HepG2 (cell line): Measurements from ENCODE around the gene ZBTB25. TPM values are rescaled to one million over a fixed set of nuclear protein-coding genes. Genes with fewer than 3 reads are reported as not detected.

Source experiments
- ARNT2 ChIP-seq: sonication (generic); formaldehyde crosslinking; IDR thresholded peaks from 2 replicates; pipeline ENCODE4 v1.8.0; 2022; ENCODE audit warnings: mild to moderate bottlenecking, low read depth, missing genetic modification reagents, moderate library complexity
- DRAP1 ChIP-seq: IDR thresholded peaks from 2 replicates; pipeline ENCODE4 v1.6.1; 2016; ENCODE audit warnings: missing genetic modification reagents, missing compliant biosample characterization
- ELF4 ChIP-seq: sonication (generic); formaldehyde crosslinking; IDR thresholded peaks from 2 replicates; pipeline ENCODE4 v1.5.0; 2020; ENCODE audit warnings: missing genetic modification reagents, mild to moderate bottlenecking, moderate library complexity, borderline replicate concordance
- GTF2F1 ChIP-seq: fragments of 150-350 bp; IDR thresholded peaks from 2 replicates; pipeline ENCODE4 v1.6.1; 2014; ENCODE audit warnings: low read length
- KAT7 ChIP-seq: IDR thresholded peaks from 2 replicates; pipeline ENCODE4 v1.6.1; 2018; ENCODE audit warnings: borderline replicate concordance, missing compliant biosample characterization
- KLF9 ChIP-seq: IDR thresholded peaks from 2 replicates; pipeline ENCODE4 v1.6.1; 2016; ENCODE audit warnings: low read depth
- MLLT10 ChIP-seq: sonication (generic); formaldehyde crosslinking; IDR thresholded peaks from 2 replicates; pipeline ENCODE4 v1.4.0; 2020; ENCODE audit warnings: missing genetic modification reagents
- MXD1 ChIP-seq: sonication (generic); formaldehyde crosslinking; IDR thresholded peaks from 2 replicates; pipeline ENCODE4 v1.4.0; 2020; ENCODE audit warnings: mild to moderate bottlenecking, missing genetic modification reagents
- SIN3B ChIP-seq: fragments of 150-350 bp; IDR thresholded peaks from 2 replicates; pipeline ENCODE4 v1.6.1; 2014; ENCODE audit warnings: low read length
- SNAPC5 ChIP-seq: sonication (generic); formaldehyde crosslinking; IDR thresholded peaks from 2 replicates; pipeline ENCODE4 v1.8.1; 2023; ENCODE audit warnings: mild to moderate bottlenecking, missing genetic modification reagents, borderline replicate concordance
- SRSF4 ChIP-seq: fragments of 200-400 bp; formaldehyde crosslinking; IDR thresholded peaks from one replicate; pipeline ENCODE4 v1.6.1; 2018; ENCODE audit warnings: mild to moderate bottlenecking, low read depth, low read length, moderate library complexity; ENCODE audit not compliant: poor library complexity, severe bottlenecking
- STAT6 ChIP-seq: sonication (generic); formaldehyde crosslinking; IDR thresholded peaks from 2 replicates; pipeline ENCODE4 v1.4.0; 2020; ENCODE audit warnings: missing genetic modification reagents, mild to moderate bottlenecking, borderline replicate concordance
- THAP7 ChIP-seq: sonication (generic); formaldehyde crosslinking; IDR thresholded peaks from 2 replicates; pipeline ENCODE4 v1.8.1; 2023; ENCODE audit warnings: mild to moderate bottlenecking, missing genetic modification reagents
- XRCC5 ChIP-seq: fragments of 200-400 bp; formaldehyde crosslinking; optimal IDR thresholded peaks from 2 replicates; pipeline ENCODE3; 2017; ENCODE audit warnings: mild to moderate bottlenecking, low read length
- ZBTB49 ChIP-seq: sonication (generic); formaldehyde crosslinking; IDR thresholded peaks from 2 replicates; pipeline ENCODE4 v1.4.0; 2020; ENCODE audit warnings: missing genetic modification reagents, borderline replicate concordance
- ZKSCAN8 ChIP-seq: IDR thresholded peaks from 2 replicates; pipeline ENCODE4 v1.6.1; 2016; ENCODE audit warnings: borderline replicate concordance, missing genetic modification reagents, missing compliant biosample characterization
- ZNF335 ChIP-seq: sonication (generic); formaldehyde crosslinking; IDR thresholded peaks from 2 replicates; pipeline ENCODE4 v1.4.0; 2020; ENCODE audit warnings: missing genetic modification reagents
- ZNF512 ChIP-seq: sonication (generic); formaldehyde crosslinking; IDR thresholded peaks from 2 replicates; pipeline ENCODE4 v1.4.0; 2020; ENCODE audit warnings: mild to moderate bottlenecking, missing genetic modification reagents
- ZNF550 ChIP-seq: sonication (generic); formaldehyde crosslinking; IDR thresholded peaks from 2 replicates; pipeline ENCODE4 v1.4.0; 2020; ENCODE audit warnings: mild to moderate bottlenecking, missing genetic modification reagents, borderline replicate concordance
- ZNF773 ChIP-seq: sonication (generic); formaldehyde crosslinking; IDR thresholded peaks from 2 replicates; pipeline ENCODE4 v1.4.0; 2020; ENCODE audit warnings: missing genetic modification reagents, borderline replicate concordance
- ZNF788 ChIP-seq: sonication (generic); formaldehyde crosslinking; IDR thresholded peaks from 2 replicates; pipeline ENCODE4 v1.5.0; 2020; ENCODE audit warnings: mild to moderate bottlenecking, missing genetic modification reagents, borderline replicate concordance
- polyA plus RNA-seq, 8 experiments: library from polyadenylated mRNA; depleted of rRNA in 3 of 8; stranded (reverse) in 7 of 8; unstranded in 1 of 8; fragments of >200 nt; fragmentation: Illumina TruSeq in 4 of 8; extraction: Trizol in 4 of 8; gene quantifications; 2 replicates each; pipeline versions ENCODE4 v1.2.1 to v1.2.3, GENCODE V29; 2011 to 2016; ENCODE audit warnings: low read depth in 4 of 8, missing spikeins in 1 of 8, mixed read lengths in 1 of 8; ENCODE audit not compliant: insufficient read depth in 1 of 8
- total RNA-seq, 5 experiments: library from RNA; depleted of rRNA; stranded (reverse); fragments of >200 nt; fragmentation: Illumina TruSeq; extraction: Trizol; gene quantifications; 2 replicates each; pipeline ENCODE4 v1.2.3, GENCODE V29; 2016; ENCODE audit warnings: low read depth in 1 of 5

Gene ZBTB25
- total and polyA plus RNA-seq, 2 of the 13 experiments (the other 11 are each of a cell fraction or from before 2014, with no cell fraction given), result 3.5 to 7.6 TPM

- no peak for TF ChIP-seq ELF4 (CRISPR knock-in tag)
- TF ChIP-seq SRSF4, result no peak
- no peak for TF ChIP-seq ZKSCAN8 (CRISPR knock-in tag)
- no peak for TF ChIP-seq ZBTB49
- TF ChIP-seq ZNF335 (CRISPR knock-in tag), result 0 out of 2 replicates have a peak, but pooled peaks have one; percentile 38
- TF ChIP-seq GTF2F1, result no peak
- TF ChIP-seq SIN3B, result no peak
- no peak for TF ChIP-seq ZNF788 (CRISPR knock-in tag)
- TF ChIP-seq STAT6 (CRISPR knock-in tag), result no peak
- TF ChIP-seq XRCC5, result peak; percentile 15
- TF ChIP-seq MXD1 (CRISPR knock-in tag), result no peak
- TF ChIP-seq ZNF773 (CRISPR knock-in tag), result no peak
- TF ChIP-seq THAP7 (CRISPR knock-in tag), result no peak
- 0 out of 2 replicates have a peak, but pooled peaks have one; percentile 37 for TF ChIP-seq KAT7 (CRISPR knock-in tag)
- TF ChIP-seq ZNF512 (CRISPR knock-in tag), result no peak
- TF ChIP-seq ZNF550 (CRISPR knock-in tag), result no peak
- TF ChIP-seq KLF9, result 0 out of 2 replicates have a peak, but pooled peaks have one; percentile 26
- 0 out of 2 replicates have a peak, but pooled peaks have one; percentile 15 for TF ChIP-seq DRAP1
- no peak for TF ChIP-seq SNAPC5 (CRISPR knock-in tag)
- no peak for TF ChIP-seq ARNT2 (CRISPR knock-in tag)
- TF ChIP-seq MLLT10 (CRISPR knock-in tag), result no peak
These were observed 2.0 kb downstream of the ZBTB25 start (continued) for GRCh38 chr14:64501411-64502171.
